Muscle layer of colon (tissue), 2 donors: ENCODE data around the gene NEK2.
"Not testable (repeated sequence)": the region's sequence is repeated elsewhere in the genome, so short reads cannot be mapped to it uniquely, and the experiment has no call there.

Experiments used
- H3K27ac ChIP-seq: one replicate; pipeline ENCODE4 v1.7.0; 2013; ENCODE audit warnings: low read depth, mild to moderate bottlenecking, low read length, moderate library complexity
- H3K27me3 ChIP-seq, 2 donors: one replicate each; pipeline ENCODE4 v1.7.0; 2013; ENCODE audit warnings: low read length in 2 of 2, mild to moderate bottlenecking in 2 of 2; ENCODE audit not compliant: insufficient read depth in 2 of 2, control insufficient read depth in 1 of 2
- H3K36me3 ChIP-seq: one replicate; pipeline ENCODE4 v1.7.0; 2013; ENCODE audit warnings: mild to moderate bottlenecking, low read length; ENCODE audit not compliant: insufficient read depth
- H3K4me1 ChIP-seq: one replicate; pipeline ENCODE4 v1.7.0; 2013; ENCODE audit warnings: mild to moderate bottlenecking, low read length; ENCODE audit not compliant: insufficient read depth
- H3K4me3 ChIP-seq, 2 donors: one replicate each; pipeline ENCODE4 v1.7.0; 2013; ENCODE audit warnings: low read length in 2 of 2, low read depth in 1 of 2, mild to moderate bottlenecking in 1 of 2, moderate library complexity in 1 of 2
- H3K9ac ChIP-seq: one replicate; pipeline ENCODE4 v1.7.0; 2013; ENCODE audit warnings: low read length
- H3K9me3 ChIP-seq: one replicate; pipeline ENCODE4 v1.7.0; 2013; ENCODE audit warnings: mild to moderate bottlenecking, low read length
- donor health status: abdominal sarcoma.
- donor health status: Adenocarcinoma of cecum.

NEK2 gene

DNA sequence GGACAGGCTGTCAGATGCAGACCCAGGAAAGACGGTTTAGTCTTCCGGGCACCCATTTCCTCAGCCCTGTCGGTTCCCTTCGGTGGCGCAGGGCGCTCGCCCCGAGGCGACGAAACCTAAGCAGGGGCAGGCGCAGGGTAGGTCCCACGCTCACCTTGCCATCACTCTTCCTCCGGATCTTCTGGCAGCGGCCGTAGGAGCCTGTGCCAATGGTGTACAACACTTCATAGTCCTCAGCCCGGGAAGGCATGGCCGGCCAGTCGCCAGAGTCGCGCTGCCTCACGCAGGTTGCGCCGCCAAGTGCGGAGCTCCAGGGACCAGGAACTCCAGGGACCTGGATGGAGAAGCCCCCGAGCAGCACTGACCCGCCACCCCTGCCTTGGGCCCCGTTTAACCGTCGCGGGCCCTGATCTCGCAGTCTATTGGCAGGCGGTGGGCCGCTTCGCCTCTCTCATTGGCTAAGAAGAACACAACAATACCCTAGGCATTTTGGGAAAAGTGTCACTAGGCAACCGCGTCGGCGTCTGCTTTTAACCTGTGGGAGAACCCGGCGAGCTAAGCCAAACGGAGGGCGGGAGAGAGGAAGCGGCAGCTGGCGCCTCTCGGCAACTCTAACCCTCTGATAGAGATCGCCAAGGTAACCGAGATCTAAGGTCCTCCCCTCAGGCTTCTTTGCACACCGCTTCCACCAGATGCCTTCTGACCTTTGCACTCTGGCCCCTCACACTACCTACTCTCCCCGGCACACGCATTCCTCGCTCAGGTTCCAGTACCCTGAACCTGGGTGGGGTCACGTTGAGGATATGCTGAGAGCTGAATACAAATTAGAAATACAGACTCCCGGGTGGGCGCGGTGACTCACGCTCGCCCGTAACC is at the start of gene NEK2:
Gene NEK2, minus strand, starts transcription at position 392 of the 876 bp plus-strand sequence. Its CDS starts 142 bp downstream, at position 250.
- H3K36me3 ChIP-seq, result no peaks in the 10 kb centered on the region
- peak within 1 kb of the TSS; percentile 58 to 78 for H3K4me3 ChIP-seq
- H3K9ac ChIP-seq, result no peak within 1 kb of the TSS
- H3K27me3 ChIP-seq, result no peaks in the 10 kb centered on the region
- H3K9me3 ChIP-seq, result no peaks in the 10 kb centered on the region
- H3K4me1 ChIP-seq, result peaks cover 6% of the 10 kb centered on the region
- H3K27ac ChIP-seq, result no peak within 1 kb of the TSS

DNA sequence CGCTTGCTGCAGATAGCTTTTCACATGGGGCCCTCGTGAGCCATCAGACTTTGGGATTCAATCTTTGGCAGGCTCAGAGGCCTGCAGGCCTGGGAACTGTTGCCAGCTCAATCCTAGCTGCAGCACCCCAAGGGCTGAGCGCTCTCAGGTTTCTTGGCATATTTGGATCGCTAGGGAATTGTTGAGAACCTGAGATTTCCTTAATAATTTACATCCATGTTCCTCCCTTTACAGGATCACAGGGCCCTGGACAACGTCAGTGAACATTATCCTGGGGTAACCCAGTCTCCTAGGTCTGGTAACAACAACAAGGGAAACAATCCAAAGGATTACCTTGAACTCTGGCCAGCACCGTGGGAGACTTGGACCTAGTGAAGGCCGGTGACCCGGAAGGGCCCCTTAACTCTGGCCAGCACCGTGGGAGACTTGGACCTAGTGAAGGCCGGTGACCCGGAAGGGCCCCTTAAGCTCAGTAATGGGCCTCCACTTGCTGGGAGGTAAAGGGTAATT is 49.3 kb upstream of the NEK2 start:
- Histone ChIP-seq H3K4me1 (no peaks in the 10 kb centered on the region), H3K36me3 (no peaks in the 10 kb centered on the region), H3K4me3 (no peak overlapping the region), H3K27me3 (no peaks in the 10 kb centered on the region), H3K9ac (no peak overlapping the region), H3K27ac (no peak overlapping the region), H3K9me3 (no peaks in the 10 kb centered on the region)

- Histone ChIP-seq H3K36me3 (no peaks in the 10 kb centered on the region), H3K9me3 (no peaks in the 10 kb centered on the region), H3K4me3 (no peak overlapping the region), H3K27me3 (no peaks in the 10 kb centered on the region), H3K4me1 (no peaks in the 10 kb centered on the region), H3K9ac (no peak overlapping the region), H3K27ac (no peak overlapping the region)
Observed at GRCh38 chr1:211723273-211723672, 47.9 kb upstream of the NEK2 start.

DNA sequence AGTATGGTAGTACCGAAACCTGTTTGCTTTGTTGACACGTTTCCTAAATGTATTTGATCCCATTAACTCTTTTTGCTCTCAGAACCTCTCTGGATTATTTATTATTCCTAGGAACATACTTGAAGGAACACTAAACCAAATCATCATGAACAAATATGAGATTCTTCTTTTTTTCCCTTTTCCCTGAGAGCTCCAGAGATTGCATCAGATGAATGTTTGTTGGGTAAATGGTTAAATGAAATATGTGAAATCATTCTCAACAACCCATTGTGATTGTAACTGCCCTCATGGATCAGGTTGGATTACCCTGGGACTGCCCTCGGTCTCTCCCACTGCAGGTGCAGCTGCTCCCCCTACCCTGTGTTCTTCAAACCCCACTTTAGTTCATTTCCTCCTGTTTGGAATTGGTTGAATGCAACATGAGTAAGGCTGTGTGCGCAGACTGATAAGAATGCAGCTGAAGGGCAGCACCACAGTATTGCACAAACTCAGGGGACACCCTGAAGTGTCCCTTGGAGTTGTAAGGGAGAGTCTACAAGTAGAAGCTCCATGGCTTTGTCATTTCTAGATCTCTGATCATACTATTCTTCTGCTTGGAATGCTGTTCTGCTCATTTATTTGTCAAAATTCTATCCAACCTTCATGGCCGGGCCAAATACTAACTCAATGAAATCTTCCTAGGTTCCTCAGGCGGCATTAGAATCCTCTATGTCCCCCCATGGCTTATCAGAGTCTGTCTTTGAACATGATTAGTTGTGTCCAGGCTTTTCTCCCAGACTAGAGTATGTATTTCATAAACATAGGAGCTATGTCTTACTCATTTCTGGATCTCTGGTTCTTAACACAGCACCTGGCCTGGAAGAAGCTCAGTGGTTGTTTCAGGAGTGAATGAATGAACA is 47.1 kb upstream of the NEK2 start:
- Histone ChIP-seq H3K4me1 (no peaks in the 10 kb centered on the region), H3K9ac (no peak overlapping the region), H3K27ac (no peak overlapping the region), H3K4me3 (no peak overlapping the region), H3K9me3 (no peaks in the 10 kb centered on the region), H3K36me3 (no peaks in the 10 kb centered on the region), H3K27me3 (no peaks in the 10 kb centered on the region)

DNA sequence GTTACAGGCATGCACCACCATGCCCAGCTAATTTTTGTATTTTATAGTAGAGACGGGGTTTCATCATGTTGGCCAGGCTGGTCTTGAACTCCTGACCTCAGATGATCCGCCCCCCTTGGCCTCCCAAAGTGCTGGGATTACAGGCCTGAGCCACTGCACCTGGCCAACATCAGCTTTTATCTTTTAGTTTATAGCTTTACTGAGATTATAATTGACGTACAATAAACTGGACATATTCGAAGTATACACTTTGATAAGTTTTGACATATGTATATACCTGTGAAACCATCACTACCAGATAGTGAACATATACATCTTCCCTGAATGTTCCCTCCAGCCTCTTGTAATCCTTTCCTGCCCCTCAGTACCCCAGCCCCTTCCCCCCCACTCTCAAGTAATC is 41.1 kb upstream of the NEK2 start:
- H3K27me3 ChIP-seq, H3K36me3 ChIP-seq, H3K9me3 ChIP-seq, H3K4me3 ChIP-seq, H3K27ac ChIP-seq, H3K9ac ChIP-seq, H3K4me1 ChIP-seq: not testable (repeated sequence)

- no peaks in the 10 kb centered on the region for H3K36me3 ChIP-seq
- no peaks in the 10 kb centered on the region for H3K4me1 ChIP-seq
- H3K9me3 ChIP-seq, result no peaks in the 10 kb centered on the region
- no peaks in the 10 kb centered on the region for H3K27me3 ChIP-seq
- H3K4me3 ChIP-seq, result no peak overlapping the region
- no peak overlapping the region for H3K27ac ChIP-seq
- no peak overlapping the region for H3K9ac ChIP-seq
Observed at GRCh38 chr1:211715971-211716370, 40.5 kb upstream of the NEK2 start.

DNA sequence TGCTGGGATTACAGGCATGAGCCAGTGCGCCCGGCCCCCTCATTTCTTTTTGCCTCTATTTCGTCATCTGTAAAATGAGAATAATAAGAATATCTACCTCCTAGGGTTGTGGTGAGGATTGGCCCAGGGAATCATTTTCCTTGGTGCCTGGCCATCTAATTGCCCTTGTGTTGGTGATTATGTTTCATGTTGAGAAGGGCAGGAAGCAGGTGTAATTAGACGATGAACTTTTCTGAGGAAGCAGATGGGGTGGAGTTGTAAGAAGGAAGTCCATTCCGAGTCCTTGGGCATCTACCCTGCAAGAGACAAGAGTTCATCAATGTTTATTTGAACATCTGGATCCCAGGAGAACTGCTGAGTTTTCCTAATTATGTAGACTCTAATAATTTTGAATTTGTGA is 38.7 kb upstream of the NEK2 start:
- H3K4me1 ChIP-seq, result no peaks in the 10 kb centered on the region
- H3K36me3 ChIP-seq, result no peaks in the 10 kb centered on the region
- no peak overlapping the region for H3K4me3 ChIP-seq
- H3K27ac ChIP-seq, result no peak overlapping the region
- no peaks in the 10 kb centered on the region for H3K9me3 ChIP-seq
- H3K27me3 ChIP-seq, result no peaks in the 10 kb centered on the region
- H3K9ac ChIP-seq, result no peak overlapping the region

DNA sequence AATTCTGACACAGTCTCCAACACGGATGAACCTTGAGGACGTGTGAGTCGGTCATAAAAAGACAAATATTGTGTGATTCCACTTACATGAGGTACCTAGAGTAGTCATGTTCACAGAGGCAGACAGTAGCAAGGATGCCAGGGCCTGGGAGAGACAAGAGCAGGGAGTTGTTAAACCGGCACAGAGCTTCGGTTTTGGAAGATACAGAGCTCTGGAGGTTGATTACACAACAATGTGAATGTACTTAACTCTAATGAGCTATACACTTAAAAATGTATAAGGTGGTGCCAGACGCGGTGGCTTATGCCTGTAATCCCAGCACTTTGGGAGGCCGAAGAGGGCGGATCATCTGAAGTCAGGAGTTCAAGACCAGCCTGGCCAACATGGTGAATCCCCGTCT is 37.8 kb upstream of the NEK2 start:
- Histone ChIP-seq H3K27me3 (no peaks in the 10 kb centered on the region), H3K4me1 (no peaks in the 10 kb centered on the region), H3K9ac (no peak overlapping the region), H3K9me3 (no peaks in the 10 kb centered on the region), H3K27ac (no peak overlapping the region), H3K36me3 (no peaks in the 10 kb centered on the region), H3K4me3 (no peak overlapping the region)

- Histone ChIP-seq H3K27me3 (no peaks in the 10 kb centered on the region), H3K9me3 (no peaks in the 10 kb centered on the region), H3K27ac (no peak overlapping the region), H3K4me1 (no peaks in the 10 kb centered on the region), H3K36me3 (no peaks in the 10 kb centered on the region), H3K9ac (no peak overlapping the region), H3K4me3 (no peak overlapping the region)
Observed at GRCh38 chr1:211711315-211711705, 35.9 kb upstream of the NEK2 start.

DNA sequence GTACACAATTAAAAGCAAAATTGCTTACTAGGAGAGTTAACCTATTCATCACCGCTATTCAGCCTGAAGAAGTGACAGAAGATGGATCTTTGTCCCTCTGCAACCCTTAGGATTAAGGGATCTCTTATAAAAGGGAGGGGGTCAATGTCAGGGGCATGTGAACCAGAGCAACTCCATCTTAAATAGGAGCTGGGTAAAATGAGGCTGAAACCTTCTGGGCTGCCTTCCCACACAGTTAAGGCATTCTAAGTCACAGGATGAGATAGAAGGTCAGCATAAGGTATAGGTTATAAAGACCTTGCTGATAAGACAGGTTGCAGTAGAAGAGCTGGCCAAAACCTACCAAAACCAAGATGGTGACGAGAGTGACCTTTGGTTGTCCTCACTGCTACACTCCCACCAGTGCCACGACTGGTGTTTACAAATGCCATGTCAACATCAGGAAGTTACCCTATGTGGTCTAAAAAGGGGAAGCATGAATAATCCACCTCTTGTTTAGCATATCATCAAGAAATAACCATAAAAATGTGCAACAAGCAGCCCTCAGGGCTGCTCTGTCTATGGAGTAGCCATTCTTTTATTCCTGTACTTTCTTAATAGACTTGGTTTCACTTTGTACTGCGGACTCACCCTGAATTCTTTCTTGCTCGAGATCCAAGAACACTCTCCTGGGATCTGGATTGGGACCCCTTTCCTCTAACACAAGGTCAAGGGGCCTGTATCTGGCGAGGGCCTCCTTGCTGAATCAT is 35.3 kb upstream of the NEK2 start:
- no peaks in the 10 kb centered on the region for H3K4me1 ChIP-seq
- no peak overlapping the region for H3K27ac ChIP-seq
- H3K9ac ChIP-seq, result no peak overlapping the region
- no peaks in the 10 kb centered on the region for H3K36me3 ChIP-seq
- H3K27me3 ChIP-seq, result no peaks in the 10 kb centered on the region
- H3K9me3 ChIP-seq, result no peaks in the 10 kb centered on the region
- no peak overlapping the region for H3K4me3 ChIP-seq

DNA sequence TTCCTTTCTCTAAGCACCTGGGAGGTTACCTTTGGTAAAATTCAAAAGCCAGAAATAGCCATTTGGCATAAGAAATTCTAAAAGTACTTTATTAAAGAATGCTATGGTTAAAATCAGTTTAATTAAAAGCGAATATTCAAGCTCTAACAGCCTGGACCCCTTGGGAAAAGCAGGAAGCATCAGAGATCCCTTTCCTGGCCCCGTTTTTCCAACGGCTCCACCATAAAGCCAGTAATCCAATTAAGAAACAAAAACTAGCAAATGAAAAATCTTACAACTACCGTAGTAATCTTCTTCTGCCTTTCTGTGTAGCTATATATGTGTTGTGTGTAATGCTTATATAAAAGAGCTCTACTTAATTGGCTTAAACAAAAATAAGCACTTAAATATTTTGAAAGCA is 33.5 kb upstream of the NEK2 start:
- Histone ChIP-seq H3K27me3 (no peaks in the 10 kb centered on the region), H3K36me3 (no peaks in the 10 kb centered on the region), H3K4me1 (peaks cover 8% of the 10 kb centered on the region)

More for the DNA sequence above, 33.5 kb upstream of the NEK2 start:
- Histone ChIP-seq H3K27ac (no peak overlapping the region), H3K4me3 (no peak overlapping the region), H3K9ac (no peak overlapping the region), H3K9me3 (no peaks in the 10 kb centered on the region)
